ENCODE results near the gene CKLF.
A peak's percentile ranks its signal among the peaks of the same experiment; 100 is the strongest.
"Not testable (repeated sequence)": the region's sequence is repeated elsewhere in the genome, so short reads cannot be mapped to it uniquely, and the experiment has no call there.

The CKLF gene

GRCh38 chr16:66542396-66542795, 10.0 kb upstream of the CKLF start:
- DNase-seq (ENCODE audit: low read depth in 2 of 2), result no peak

- DNase-seq (ENCODE audit: low read depth in 2 of 2), result no peak
Observed at GRCh38 chr16:66543541-66543940, 8.8 kb upstream of the CKLF start.

- no peak for DNase-seq (ENCODE audit: low read depth in 2 of 2)
Observed at GRCh38 chr16:66544016-66544757, 8.2 kb upstream of the CKLF start.

- no peak for DNase-seq (ENCODE audit: low read depth in 2 of 2)
Observed at GRCh38 chr16:66547101-66547989, 5.0 kb upstream of the CKLF start.

GRCh38 chr16:66548068-66548467, 4.3 kb upstream of the CKLF start:
- DNase-seq (ENCODE audit: low read depth in 2 of 2), result no peak

- no peak for DNase-seq (ENCODE audit: low read depth in 2 of 2)
Observed at GRCh38 chr16:66548868-66549267, 3.5 kb upstream of the CKLF start.

GRCh38 chr16:66549284-66550131, 2.9 kb upstream of the CKLF start, which contains the start of gene TK2:
Gene TK2, minus strand, starts transcription at chr16:66550122. Its CDS starts 61 bp downstream, at chr16:66550061.
- peak in 1 of 2 donors; percentile 56 for DNase-seq (ENCODE audit: low read depth in 2 of 2)

- peak in 1 of 2 donors; percentile 39 for DNase-seq (ENCODE audit: low read depth in 2 of 2)
Observed at GRCh38 chr16:66551348-66551759, 1.0 kb upstream of the CKLF start.

GRCh38 chr16:66551788-66552285, 539 bp upstream of the CKLF start:
- DNase-seq (ENCODE audit: low read depth in 2 of 2), result no peak

GRCh38 chr16:66553223-66553622, 847 bp downstream of the CKLF start:
- DNase-seq (ENCODE audit: low read depth in 2 of 2), result no peak

GRCh38 chr16:66554021-66554420, 1.6 kb downstream of the CKLF start:
- DNase-seq (ENCODE audit: low read depth in 2 of 2), result no peak

- no peak for DNase-seq (ENCODE audit: low read depth in 2 of 2)
Observed at GRCh38 chr16:66554495-66554894, 2.1 kb downstream of the CKLF start.

GRCh38 chr16:66560107-66560506, 7.7 kb downstream of the CKLF start:
- DNase-seq (ENCODE audit: low read depth in 2 of 2), result no peak

- DNase-seq (ENCODE audit: low read depth in 2 of 2), result no peak
Observed at GRCh38 chr16:66561381-66562080, 9.2 kb downstream of the CKLF start.

- no peak for DNase-seq (ENCODE audit: low read depth in 2 of 2)
Observed at GRCh38 chr16:66562409-66562808, 10.0 kb downstream of the CKLF start.

GRCh38 chr16:66562986-66563385, 10.6 kb downstream of the CKLF start:
- DNase-seq (ENCODE audit: low read depth in 2 of 2), result no peak

GRCh38 chr16:66563574-66564334, 11.4 kb downstream of the CKLF start:
- no peak for DNase-seq (ENCODE audit: low read depth in 2 of 2)

- DNase-seq (ENCODE audit: low read depth in 2 of 2), result no peak
Observed at GRCh38 chr16:66566051-66566901, 13.9 kb downstream of the CKLF start, which contains the start of gene CMTM1. Gene CMTM1, plus strand, starts transcription at chr16:66566439. Its CDS starts 75 bp downstream, at chr16:66566514.

- DNase-seq (ENCODE audit: low read depth in 2 of 2), result not testable (repeated sequence)
Observed at GRCh38 chr16:66567270-66567669, 14.9 kb downstream of the CKLF start.

All from stimulated activated CD8-positive, alpha-beta memory T cell treated with anti-CD3 and anti-CD28 coated beads, Interleukin-7, amount 100 ng/mL, for 4 hours (primary cell).